ENCODE measurements around the gene NFX1.

GRCh38 chr9:33374634-33375237 is 84.4 kb downstream of the NFX1 start:
- TF ChIP-seq GATA2 (IDR thresholded peaks at IDR 0.05; ENCODE audit: low read depth, low read length) (no peak), GATA3 (IDR thresholded peaks at IDR 0.05; ENCODE audit: low read depth, low read length) (no peak)

Data from SH-SY5Y (cell line).